Tibial nerve (tissue), 4 donors: ENCODE measurements around the gene INPP4B.

Experiments used
- EP300 ChIP-seq, 2 donors: sonication (generic); formaldehyde crosslinking; IDR thresholded peaks; one replicate each; pipeline ENCODE4 v1.6.1; 2017; ENCODE audit warnings: antibody characterized with exemption in 2 of 2, mild to moderate bottlenecking in 1 of 2
- TF ChIP-seq, protein P1 (sequence below), 5 experiments: fragments of 200-600 bp in 3 of 5; fragments of 450-650 bp in 2 of 5; sonication (generic) in 3 of 5; IDR thresholded peaks; one replicate each; pipeline ENCODE4 v1.5.1; 2016 to 2019; ENCODE audit warnings: antibody characterized with exemption in 5 of 5, mild to moderate bottlenecking in 3 of 5, moderate library complexity in 2 of 5

DNA sequence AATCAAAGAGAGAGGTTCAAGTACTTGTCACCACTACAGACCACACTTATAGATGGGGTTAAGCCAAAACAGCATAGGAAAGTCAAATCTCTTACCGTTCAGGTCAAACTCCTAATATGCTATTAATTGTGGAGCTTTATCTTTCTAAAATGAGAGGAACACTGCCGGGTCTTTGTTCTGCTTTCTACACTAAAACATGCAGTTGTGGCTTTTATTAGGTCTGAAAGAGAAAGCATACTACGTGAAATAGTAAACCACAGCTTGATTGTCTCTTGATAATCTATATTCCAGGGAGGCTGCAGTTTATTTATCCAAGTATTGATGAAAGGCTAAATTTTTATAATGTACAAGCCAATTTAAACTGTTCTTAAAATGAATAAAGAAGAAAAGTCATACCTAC, 12.3 kb upstream of the INPP4B start:
- TF ChIP-seq EP300 (IDR thresholded peaks at IDR 0.05) = no peak
- TF ChIP-seq, protein P1, sequence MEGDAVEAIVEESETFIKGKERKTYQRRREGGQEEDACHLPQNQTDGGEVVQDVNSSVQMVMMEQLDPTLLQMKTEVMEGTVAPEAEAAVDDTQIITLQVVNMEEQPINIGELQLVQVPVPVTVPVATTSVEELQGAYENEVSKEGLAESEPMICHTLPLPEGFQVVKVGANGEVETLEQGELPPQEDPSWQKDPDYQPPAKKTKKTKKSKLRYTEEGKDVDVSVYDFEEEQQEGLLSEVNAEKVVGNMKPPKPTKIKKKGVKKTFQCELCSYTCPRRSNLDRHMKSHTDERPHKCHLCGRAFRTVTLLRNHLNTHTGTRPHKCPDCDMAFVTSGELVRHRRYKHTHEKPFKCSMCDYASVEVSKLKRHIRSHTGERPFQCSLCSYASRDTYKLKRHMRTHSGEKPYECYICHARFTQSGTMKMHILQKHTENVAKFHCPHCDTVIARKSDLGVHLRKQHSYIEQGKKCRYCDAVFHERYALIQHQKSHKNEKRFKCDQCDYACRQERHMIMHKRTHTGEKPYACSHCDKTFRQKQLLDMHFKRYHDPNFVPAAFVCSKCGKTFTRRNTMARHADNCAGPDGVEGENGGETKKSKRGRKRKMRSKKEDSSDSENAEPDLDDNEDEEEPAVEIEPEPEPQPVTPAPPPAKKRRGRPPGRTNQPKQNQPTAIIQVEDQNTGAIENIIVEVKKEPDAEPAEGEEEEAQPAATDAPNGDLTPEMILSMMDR (IDR thresholded peaks at IDR 0.05) = no peak
